ENCODE results near the gene CLDN4.

GRCh38 chr7:73876973-73877372, 46.2 kb downstream of the CLDN4 start:
- no peak for TF ChIP-seq TCF12 (IDR thresholded peaks at IDR 0.05)
- TF ChIP-seq RFX5 (IDR thresholded peaks at IDR 0.05; ENCODE audit: low read length), result no peak
- TF ChIP-seq, protein P1, sequence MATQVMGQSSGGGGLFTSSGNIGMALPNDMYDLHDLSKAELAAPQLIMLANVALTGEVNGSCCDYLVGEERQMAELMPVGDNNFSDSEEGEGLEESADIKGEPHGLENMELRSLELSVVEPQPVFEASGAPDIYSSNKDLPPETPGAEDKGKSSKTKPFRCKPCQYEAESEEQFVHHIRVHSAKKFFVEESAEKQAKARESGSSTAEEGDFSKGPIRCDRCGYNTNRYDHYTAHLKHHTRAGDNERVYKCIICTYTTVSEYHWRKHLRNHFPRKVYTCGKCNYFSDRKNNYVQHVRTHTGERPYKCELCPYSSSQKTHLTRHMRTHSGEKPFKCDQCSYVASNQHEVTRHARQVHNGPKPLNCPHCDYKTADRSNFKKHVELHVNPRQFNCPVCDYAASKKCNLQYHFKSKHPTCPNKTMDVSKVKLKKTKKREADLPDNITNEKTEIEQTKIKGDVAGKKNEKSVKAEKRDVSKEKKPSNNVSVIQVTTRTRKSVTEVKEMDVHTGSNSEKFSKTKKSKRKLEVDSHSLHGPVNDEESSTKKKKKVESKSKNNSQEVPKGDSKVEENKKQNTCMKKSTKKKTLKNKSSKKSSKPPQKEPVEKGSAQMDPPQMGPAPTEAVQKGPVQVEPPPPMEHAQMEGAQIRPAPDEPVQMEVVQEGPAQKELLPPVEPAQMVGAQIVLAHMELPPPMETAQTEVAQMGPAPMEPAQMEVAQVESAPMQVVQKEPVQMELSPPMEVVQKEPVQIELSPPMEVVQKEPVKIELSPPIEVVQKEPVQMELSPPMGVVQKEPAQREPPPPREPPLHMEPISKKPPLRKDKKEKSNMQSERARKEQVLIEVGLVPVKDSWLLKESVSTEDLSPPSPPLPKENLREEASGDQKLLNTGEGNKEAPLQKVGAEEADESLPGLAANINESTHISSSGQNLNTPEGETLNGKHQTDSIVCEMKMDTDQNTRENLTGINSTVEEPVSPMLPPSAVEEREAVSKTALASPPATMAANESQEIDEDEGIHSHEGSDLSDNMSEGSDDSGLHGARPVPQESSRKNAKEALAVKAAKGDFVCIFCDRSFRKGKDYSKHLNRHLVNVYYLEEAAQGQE (IDR thresholded peaks at IDR 0.05; ENCODE audit: low read depth, low read length), result no peak
- TF ChIP-seq FOXM1 (IDR thresholded peaks at IDR 0.05; ENCODE audit: low read depth), result no peak
- TF ChIP-seq PBX3 (IDR thresholded peaks at IDR 0.05), result no peak
- TF ChIP-seq, protein P2, sequence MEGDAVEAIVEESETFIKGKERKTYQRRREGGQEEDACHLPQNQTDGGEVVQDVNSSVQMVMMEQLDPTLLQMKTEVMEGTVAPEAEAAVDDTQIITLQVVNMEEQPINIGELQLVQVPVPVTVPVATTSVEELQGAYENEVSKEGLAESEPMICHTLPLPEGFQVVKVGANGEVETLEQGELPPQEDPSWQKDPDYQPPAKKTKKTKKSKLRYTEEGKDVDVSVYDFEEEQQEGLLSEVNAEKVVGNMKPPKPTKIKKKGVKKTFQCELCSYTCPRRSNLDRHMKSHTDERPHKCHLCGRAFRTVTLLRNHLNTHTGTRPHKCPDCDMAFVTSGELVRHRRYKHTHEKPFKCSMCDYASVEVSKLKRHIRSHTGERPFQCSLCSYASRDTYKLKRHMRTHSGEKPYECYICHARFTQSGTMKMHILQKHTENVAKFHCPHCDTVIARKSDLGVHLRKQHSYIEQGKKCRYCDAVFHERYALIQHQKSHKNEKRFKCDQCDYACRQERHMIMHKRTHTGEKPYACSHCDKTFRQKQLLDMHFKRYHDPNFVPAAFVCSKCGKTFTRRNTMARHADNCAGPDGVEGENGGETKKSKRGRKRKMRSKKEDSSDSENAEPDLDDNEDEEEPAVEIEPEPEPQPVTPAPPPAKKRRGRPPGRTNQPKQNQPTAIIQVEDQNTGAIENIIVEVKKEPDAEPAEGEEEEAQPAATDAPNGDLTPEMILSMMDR (IDR thresholded peaks at IDR 0.05), result no peak
- TF ChIP-seq POLR2AphosphoS5 (IDR thresholded peaks at IDR 0.05; ENCODE audit: low read depth, low read length), result no peak
